Measurements from ENCODE around the gene CT45A2. TPM values are rescaled to one million over a fixed set of nuclear protein-coding genes. Genes with fewer than 3 reads are reported as not detected.

Gene CT45A2, protein sequence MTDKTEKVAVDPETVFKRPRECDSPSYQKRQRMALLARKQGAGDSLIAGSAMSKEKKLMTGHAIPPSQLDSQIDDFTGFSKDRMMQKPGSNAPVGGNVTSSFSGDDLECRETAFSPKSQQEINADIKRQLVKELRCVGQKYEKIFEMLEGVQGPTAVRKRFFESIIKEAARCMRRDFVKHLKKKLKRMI
- not detected in 2 replicates for total RNA-seq

DNA sequence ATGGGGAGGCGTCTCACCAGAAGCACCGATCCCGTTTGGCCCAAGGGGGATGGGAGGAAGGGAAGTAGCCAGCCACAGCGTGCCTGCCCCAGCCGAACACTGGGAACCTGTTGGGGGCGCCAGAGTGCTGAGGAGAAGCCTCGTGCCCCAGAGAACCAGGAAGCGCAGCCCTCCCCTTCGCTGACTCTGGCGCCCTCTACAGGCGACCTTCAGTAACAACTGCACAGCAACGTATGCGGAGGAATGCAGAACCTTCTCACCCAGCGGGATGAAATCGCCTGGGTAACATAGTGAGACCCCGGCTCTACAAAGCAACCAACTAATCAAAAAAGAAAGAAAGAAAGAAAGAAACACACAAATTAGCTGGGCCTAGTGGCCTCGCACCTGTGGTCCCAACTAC, at the start of gene CT45A2:
Gene CT45A2 (minus strand): TSS at position 101 of the 400 bp plus-strand sequence. CDS start 3,747 bp downstream, outside the sequence.

DNA sequence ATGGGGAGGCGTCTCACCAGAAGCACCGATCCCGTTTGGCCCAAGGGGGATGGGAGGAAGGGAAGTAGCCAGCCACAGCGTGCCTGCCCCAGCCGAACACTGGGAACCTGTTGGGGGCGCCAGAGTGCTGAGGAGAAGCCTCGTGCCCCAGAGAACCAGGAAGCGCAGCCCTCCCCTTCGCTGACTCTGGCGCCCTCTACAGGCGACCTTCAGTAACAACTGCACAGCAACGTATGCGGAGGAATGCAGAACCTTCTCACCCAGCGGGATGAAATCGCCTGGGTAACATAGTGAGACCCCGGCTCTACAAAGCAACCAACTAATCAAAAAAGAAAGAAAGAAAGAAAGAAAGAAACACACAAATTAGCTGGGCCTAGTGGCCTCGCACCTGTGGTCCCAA, 34.6 kb upstream of the CT45A2 start, which contains the start of gene CT45A8:
Gene CT45A8 (minus strand): TSS at position 101 of the 400 bp plus-strand sequence. CDS start 3,755 bp downstream, outside the sequence.

DNA sequence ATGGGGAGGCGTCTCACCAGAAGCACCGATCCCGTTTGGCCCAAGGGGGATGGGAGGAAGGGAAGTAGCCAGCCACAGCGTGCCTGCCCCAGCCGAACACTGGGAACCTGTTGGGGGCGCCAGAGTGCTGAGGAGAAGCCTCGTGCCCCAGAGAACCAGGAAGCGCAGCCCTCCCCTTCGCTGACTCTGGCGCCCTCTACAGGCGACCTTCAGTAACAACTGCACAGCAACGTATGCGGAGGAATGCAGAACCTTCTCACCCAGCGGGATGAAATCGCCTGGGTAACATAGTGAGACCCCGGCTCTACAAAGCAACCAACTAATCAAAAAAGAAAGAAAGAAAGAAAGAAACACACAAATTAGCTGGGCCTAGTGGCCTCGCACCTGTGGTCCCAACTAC, 17.4 kb upstream of the CT45A2 start, which contains the start of gene CT45A7:
Gene CT45A7 (minus strand): TSS at position 101 of the 400 bp plus-strand sequence. CDS start 3,747 bp downstream, outside the sequence.

DNA sequence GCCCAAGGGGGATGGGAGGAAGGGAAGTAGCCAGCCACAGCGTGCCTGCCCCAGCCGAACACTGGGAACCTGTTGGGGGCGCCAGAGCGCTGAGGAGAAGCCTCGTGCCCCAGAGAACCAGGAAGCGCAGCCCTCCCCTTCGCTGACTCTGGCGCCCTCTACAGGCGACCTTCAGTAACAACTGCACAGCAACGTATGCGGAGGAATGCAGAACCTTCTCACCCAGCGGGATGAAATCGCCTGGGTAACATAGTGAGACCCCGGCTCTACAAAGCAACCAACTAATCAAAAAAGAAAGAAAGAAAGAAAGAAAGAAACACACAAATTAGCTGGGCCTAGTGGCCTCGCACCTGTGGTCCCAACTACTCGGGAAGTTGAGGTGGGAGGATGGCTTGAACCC, 17.1 kb downstream of the CT45A2 start, which contains the start of gene CT45A6:
Gene CT45A6 (minus strand): TSS at position 101 of the 400 bp plus-strand sequence. CDS start 3,794 bp downstream, outside the sequence.

DNA sequence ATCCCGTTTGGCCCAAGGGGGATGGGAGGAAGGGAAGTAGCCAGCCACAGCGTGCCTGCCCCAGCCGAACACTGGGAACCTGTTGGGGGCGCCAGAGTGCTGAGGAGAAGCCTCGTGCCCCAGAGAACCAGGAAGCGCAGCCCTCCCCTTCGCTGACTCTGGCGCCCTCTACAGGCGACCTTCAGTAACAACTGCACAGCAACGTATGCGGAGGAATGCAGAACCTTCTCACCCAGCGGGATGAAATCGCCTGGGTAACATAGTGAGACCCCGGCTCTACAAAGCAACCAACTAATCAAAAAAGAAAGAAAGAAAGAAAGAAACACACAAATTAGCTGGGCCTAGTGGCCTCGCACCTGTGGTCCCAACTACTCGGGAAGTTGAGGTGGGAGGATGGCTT, 34.4 kb downstream of the CT45A2 start, which contains the start of gene CT45A5:
Gene CT45A5 (minus strand): TSS at position 101 of the 400 bp plus-strand sequence. CDS start 3,774 bp downstream, outside the sequence.

DNA sequence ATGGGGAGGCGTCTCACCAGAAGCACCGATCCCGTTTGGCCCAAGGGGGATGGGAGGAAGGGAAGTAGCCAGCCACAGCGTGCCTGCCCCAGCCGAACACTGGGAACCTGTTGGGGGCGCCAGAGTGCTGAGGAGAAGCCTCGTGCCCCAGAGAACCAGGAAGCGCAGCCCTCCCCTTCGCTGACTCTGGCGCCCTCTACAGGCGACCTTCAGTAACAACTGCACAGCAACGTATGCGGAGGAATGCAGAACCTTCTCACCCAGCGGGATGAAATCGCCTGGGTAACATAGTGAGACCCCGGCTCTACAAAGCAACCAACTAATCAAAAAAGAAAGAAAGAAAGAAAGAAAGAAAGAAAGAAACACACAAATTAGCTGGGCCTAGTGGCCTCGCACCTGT, 51.7 kb downstream of the CT45A2 start, which contains the start of gene CT45A3:
Gene CT45A3 (minus strand): TSS at position 101 of the 400 bp plus-strand sequence. CDS start 3,747 bp downstream, outside the sequence.

Other genes starting within 250 kb of the CT45A2 start
- not detected in 2 replicates for gene CT45A1, start 106.4 kb downstream of the CT45A2 start, total RNA-seq
- not detected in 2 replicates for gene CT45A3, start 51.8 kb downstream of the CT45A2 start, total RNA-seq
- not detected in 2 replicates for gene CT45A5, start 34.5 kb downstream of the CT45A2 start, total RNA-seq
- not detected in 2 replicates for gene CT45A6, start 17.2 kb downstream of the CT45A2 start, total RNA-seq
- not detected in 2 replicates for gene CT45A7, start 17.3 kb upstream of the CT45A2 start, total RNA-seq
- not detected in 2 replicates for gene CT45A8, start 34.5 kb upstream of the CT45A2 start, total RNA-seq
- not detected in 2 replicates for gene CT45A9, start 51.8 kb upstream of the CT45A2 start, total RNA-seq
- not detected in 2 replicates for gene CT45A10, start 73.4 kb upstream of the CT45A2 start, total RNA-seq
- gene SAGE1, start 73.7 kb upstream of the CT45A2 start, total RNA-seq: not detected in 2 replicates
- 21.6 and 30.0 TPM in 2 replicates for gene MMGT1, start 154.0 kb upstream of the CT45A2 start, total RNA-seq
- 15.4 and 15.6 TPM in 2 replicates for gene SLC9A6, start 165.4 kb upstream of the CT45A2 start, total RNA-seq

Measured in epithelial cell of alveolus of lung (primary cell).